HG02678 (cell line): ENCODE results near the gene LGALS3.

Experiments
- ATAC-seq: cut with Tn5 transposase; IDR thresholded peaks from one replicate; pipeline ENCODE4 v1.9.1; 2021; ENCODE audit warnings: mild to moderate bottlenecking, moderate library complexity; ENCODE audit not compliant: unreplicated experiment

LGALS3 gene

GRCh38 chr14:55180434-55180833 is 51.4 kb downstream of the LGALS3 start:
- no peak for ATAC-seq

- ATAC-seq = no peak
Observed at GRCh38 chr14:55188686-55189295, 59.7 kb downstream of the LGALS3 start.

- ATAC-seq = no peak
Observed at GRCh38 chr14:55190906-55191202, 61.8 kb downstream of the LGALS3 start.

- peak; percentile 97 for ATAC-seq
Observed at GRCh38 chr14:55191203-55192053, 62.4 kb downstream of the LGALS3 start, which contains the start of gene DLGAP5. TSS of gene DLGAP5 (minus strand) at chr14:55191585. CDS start at chr14:55189179, 2,406 bp downstream.

- no peak for ATAC-seq
Observed at GRCh38 chr14:55192054-55192621, 63.1 kb downstream of the LGALS3 start.

GRCh38 chr14:55194656-55195355 is 65.8 kb downstream of the LGALS3 start:
- ATAC-seq = no peak
